NCI-H187 (cell line): ENCODE data around the gene ENTREP1.
"Not testable (repeated sequence)": the region's sequence is repeated elsewhere in the genome, so short reads cannot be mapped to it uniquely, and the experiment has no call there.

Experiments
- DNase-seq, 2 experiments: peaks; one replicate each; lab custom pipeline; 2025; lab: John Stamatoyannopoulos, UW

The ENTREP1 gene, protein sequence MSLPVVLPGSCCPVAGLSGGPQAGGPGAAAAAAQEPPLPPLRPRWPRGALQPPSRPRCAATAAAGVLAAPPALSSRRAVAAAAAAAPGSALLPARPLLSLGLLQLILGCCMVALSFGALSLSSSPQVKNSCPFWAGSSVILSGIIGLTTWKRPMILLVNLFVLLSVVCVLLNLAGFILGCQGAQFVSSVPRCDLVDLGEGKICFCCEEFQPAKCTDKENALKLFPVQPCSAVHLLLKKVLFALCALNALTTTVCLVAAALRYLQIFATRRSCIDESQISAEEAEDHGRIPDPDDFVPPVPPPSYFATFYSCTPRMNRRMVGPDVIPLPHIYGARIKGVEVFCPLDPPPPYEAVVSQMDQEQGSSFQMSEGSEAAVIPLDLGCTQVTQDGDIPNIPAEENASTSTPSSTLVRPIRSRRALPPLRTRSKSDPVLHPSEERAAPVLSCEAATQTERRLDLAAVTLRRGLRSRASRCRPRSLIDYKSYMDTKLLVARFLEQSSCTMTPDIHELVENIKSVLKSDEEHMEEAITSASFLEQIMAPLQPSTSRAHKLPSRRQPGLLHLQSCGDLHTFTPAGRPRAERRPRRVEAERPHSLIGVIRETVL

DNA sequence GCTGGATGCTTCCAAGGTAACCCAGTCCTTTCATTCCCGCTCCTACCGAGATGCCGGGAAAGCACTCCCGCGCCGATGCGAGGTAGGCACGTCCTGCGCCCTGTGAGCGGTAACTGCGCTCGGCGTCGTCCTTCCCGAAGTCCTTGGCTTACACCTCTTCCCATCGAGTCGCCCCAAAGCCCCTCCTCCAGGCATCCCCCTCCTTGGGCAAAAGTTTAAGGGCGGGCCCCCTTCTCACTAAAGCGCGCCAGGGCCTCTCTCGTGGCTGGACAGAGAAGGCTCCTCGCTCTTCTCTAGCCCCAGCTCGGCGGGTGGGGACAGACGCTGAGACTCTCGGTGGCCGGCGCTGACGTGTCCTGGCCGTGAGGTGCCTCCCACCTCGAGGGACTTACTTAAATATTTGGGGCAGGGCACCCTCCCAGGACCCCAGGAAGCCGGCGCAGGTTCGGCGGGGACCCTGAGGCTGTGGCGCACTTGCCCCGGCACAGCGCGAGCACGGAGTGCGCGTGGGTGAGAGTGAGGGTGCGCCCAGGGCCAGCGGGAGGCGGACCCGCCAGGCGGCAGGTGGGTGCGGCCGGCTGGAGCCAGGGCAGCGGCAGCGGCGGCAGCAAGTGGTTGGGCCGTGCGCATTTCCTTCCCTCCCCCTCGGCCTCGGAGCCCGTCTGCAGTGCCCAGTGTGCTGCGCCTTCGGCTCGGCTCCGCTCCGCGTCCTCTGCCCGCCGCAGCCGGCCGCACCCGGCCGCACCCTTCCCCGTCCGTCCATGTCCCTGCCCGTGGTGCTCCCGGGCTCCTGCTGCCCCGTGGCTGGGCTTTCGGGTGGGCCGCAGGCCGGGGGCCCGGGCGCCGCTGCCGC is at the start of gene ENTREP1:
ENTREP1 (plus strand) TSS at position 667 of the 853 bp plus-strand sequence; CDS start at position 762, 95 bp downstream.
- peak in 1 of 2 experiments; percentile 12 for DNase-seq

DNA sequence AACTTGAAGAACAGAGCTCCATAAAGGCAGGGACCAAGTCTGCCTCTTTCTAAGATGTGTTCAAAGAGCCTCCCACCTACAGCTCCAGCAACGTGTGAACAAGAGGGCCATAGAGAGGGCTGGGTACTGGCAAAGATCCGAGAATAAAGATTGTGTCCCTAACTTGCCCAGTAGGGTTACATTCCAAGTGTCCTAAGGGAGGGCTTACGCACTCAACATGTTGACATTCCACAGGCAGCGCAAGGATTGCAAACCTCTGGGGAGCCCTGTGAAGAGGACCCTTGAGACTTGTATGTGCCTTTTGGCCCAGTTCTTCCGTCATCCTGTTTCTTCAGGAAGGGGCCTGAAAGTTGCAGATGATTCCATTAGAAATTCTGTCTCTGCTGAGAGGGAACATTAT is 48.2 kb upstream of the ENTREP1 start:
- no peak for DNase-seq

DNA sequence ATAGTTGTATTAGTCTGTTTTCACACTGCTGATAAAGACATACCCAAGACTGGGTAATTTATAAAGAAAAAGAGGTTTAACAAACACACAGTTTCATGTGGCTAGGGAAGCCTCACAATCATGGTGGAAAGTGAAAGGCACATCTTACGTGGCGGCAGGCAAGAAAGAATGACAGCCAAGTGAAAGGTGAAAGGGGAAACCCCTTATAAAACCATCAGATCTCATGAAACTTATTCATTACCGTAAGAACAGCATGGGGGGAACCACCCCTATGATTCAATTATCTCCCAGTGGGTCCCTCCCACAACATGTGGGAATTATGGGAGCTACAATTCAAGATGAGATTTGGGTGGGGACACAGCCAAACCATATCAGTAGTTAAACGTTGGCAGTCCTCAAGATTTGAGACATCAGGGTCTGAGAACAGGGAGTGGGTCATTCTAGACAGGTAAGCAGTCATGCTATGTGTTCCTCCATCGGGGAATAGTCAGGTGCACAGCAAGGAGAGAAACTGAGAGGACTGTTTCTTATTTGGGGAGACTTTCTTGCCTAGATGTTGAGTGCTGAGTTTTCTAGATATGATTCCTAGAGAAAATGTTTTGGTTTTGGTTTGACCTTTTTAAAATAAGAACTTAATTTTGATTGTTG is 45.8 kb upstream of the ENTREP1 start:
- DNase-seq: no peak

DNA sequence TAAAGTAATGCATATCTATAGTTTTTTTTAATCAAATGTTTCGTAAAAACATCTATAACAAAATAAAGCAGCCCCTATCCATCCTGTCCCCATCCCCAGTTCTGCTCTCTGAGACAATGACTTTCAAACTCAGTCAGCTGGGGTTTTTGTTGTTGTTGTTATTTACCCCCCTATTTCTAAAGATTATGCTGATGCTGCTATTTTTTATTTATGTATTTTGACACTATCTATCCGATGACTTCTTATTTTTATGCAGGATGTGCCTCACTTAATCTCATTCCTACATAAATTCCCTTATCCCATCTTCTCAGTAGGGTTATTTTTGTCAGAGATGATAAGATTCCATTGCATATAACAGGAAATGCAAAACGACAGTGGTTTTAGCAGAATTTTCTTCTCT is 45.3 kb upstream of the ENTREP1 start:
- no peak for DNase-seq

DNA sequence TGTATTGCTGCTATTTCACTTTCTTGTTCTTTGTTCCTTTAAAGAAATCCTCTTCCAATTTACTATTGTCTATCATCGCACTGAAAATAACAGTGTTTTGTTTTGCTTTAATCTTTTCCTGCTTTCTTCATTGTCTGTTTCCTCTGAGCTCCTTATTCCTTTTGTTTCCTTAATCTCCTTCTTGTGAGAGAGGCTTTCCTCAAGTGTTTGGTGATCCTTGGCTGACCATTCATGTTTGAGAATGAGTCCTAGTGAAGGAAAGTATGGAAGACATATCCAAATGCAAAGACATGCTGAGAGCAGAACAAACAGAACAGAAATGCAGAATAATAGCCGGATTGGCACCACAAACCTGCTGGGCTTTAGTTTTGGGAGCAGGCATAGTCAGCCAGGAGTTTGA is 42.0 kb upstream of the ENTREP1 start:
- no peak for DNase-seq

DNA sequence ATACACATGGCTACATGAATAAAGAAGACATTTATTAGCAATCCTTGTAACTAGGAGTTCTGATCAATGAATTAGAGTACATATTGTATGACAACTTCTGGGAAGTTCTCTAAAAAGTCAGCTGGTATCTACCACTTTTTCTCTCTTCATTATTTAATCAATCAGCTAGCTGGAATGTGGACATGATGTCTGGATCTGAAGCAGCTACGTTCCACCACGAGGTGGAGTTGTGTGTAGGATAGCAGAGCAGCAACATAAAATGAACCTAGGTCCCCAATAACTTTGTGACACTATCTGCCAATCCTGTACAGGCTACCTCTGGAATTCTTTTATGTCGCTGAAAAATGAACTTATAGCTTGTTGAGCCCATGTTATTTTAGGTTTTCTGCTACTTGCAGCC is 32.9 kb upstream of the ENTREP1 start:
- no peak for DNase-seq

DNA sequence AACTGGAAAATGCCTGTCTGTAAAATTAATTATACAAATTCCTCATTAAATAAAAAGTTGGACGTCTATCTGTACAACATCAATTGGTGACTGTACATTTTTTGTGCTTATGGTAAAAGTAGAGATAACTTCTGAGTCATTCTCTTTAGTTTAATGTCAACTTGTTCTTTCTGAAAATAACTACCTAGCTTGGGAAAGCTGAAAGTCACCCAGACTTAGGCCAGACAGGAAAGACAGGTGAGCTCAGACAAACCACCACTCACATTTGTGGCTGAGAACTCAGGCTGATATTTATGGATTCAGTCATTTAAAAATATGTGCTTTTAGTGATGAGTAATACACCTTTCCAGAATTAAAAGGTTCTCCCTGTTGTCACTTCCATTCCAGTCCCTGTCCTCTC is 31.9 kb upstream of the ENTREP1 start:
- no peak for DNase-seq

DNA sequence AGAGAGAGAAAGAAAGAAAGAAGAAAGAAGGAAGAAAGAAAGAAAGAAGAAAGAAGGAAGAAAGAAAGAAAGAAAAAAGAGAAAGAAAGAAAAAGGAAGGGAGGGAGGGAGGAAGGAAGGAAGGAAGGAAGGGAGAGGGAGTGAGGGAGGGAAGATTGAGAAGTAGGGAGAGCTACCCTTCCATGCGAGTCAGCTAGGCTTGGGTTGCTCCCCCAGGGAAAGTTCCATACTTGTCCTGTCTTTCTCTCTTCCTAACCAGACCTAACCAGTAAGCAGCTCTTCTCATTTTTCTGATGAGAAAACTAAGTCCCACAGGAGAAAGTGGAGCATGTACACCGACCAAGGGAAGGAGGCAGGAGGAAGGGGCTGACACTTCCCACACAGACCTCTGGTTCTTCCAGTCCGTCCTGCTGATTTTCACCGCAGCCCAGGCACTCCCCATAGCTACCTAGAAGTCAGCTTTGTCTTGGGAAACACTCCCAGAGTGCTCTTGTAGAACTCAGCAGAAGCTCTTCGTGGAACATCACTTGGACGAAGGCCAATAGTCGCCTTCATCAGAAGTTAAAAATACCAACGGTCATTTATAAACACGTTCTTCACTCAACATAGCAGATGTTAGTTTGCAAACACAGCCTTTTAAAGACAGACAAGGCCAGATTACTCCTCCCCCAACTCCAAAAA is 29.0 kb upstream of the ENTREP1 start:
- DNase-seq: no peak

DNA sequence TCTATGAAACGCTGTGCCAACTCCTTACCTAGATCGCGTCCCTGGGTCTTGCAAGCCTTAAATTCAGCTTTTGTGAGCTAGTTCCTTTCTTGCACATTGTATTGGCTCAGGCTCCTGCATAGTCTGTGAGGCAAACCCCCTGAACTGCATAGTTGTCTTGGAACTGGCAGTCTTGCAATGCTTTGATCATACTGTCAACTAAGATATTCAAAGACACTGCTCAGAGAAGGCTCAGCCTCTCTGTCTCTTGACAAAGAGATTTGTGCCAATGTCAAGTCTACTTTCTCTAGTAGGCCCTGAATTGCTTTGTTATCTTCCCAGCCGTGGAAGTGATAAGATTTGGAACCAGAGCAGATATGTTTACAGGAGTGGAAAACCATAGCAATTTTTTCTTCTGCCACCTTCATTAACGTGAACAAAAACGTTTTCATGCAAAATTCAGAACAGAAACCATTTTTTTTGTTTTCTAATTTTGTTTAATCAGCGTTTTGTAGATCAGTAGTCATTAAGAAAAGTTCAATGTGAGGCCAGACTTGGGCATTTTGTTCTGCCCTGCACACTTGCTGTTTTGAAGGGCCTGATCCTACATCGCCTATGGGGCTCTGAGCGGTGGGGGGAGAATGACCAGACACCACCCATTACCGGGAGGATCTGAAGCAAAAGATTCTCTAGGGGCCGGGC is 27.6 kb upstream of the ENTREP1 start:
- no peak for DNase-seq

DNA sequence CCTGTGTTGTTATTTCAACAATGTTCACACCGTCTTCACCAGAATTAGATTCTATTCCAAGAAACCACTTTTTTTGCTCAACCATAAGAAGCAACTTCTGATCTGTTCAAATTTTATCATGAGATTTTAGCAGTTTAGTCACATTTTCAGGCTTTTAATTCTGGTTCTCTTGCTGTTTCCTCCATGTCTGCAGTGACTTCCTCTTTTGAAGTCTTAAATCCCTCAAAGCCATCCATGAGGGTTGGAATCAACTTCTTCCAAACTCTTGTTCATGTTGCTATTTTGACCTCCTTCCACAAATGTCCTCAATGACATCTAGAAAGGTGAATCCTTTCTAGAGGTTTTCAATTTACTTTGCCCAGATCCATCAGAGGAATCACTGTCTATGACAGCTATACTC is 25.7 kb upstream of the ENTREP1 start:
- no peak for DNase-seq

DNA sequence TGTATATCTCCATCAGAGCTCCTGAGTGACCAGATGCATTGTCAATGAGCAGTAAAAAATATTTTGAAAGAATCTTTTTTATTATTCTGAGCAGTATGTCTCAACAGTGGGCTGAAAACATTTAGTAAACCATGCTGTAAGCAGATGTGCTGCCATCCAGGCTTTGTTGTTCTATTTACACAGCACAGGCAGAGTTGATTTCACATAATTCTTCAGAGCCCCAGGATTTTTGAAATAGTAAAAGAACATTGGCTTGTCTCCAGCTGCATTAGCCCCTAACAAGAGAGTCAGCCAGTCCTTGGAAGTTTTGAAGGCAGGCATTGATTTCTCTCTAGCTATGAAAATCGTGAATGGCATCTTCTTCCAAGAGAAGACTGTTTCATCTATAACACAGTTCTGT is 25.2 kb upstream of the ENTREP1 start:
- no peak for DNase-seq

DNA sequence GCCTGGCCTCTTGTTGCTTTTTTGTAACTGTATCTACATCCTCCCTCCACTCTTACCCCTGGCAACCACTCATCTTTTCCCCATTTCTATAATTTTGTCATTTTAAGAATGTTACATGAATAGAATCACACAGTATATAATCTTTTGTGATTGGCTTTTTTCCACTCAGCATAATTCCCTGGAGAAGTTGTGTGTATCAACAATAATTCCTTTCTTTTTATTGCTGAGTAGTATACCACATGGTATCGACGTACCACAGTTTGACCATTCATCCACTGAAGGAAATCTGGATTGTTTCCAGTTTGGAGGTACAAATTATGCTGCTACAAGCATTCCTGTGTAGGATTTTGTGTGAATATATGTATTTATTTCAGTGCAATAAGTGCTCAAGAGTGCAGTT is 21.7 kb upstream of the ENTREP1 start:
- no peak for DNase-seq

DNA sequence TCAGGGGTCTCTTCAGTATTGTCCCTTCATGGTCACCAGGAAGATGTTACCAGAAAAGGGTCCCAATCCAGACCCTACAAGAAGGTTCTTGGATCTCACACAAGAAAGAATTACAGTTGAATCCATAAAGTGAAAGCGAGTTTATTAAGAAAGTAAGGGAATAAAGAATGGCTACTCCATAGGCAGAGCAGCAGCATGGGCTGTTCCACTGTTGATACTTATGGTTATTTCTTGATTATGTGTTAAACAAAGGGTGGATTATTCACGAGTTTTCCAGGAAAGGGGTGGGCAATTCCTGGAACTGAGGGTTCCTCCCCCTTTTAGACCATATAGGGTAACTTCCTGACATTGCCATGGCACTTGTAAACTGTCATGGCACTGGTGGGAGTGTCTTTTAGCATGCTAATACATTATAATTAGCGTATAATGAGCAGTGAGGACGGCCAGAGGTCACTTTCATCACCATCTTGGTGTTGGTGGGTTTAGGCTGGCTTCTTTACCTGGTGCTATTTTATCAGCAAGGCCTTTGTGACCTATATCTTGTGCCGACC is 18.0 kb upstream of the ENTREP1 start:
- not testable (repeated sequence) for DNase-seq

DNA sequence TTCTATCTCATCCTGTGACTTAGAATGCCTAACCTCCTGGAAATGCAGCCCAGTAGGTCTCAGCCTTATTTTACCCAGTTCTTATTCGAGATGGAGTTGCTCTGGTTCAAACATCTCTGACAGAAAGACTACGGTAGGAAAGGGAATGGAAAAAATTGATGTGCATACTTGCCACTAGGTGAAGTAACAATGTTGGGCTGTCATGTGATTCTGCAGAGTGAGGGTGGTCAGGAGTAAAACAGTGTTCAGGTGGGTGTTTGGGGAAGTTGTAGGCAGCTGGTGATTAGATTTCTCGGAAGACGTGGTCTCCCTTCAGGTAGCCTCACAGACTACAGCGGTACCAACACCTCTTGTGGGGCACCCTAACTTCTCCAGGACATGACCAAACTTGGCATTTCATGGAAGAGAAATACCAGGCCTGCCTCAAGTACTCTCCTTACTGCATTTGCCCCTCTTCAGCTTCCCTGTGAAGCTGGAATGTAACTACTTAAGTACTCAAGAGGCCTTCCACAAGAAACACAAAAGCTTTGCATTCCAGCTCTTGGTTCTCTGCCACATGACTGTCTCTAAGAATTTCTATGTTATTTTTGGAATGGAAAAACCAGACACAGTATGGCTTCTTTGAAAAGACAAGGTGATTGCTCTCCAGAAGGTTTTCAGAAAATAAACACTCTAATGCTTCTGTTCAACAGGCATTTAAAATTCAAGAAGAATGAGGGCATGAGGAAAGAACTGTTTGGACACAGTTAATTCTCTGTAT is 17.4 kb upstream of the ENTREP1 start:
- DNase-seq: peak; percentile 30 to 33

DNA sequence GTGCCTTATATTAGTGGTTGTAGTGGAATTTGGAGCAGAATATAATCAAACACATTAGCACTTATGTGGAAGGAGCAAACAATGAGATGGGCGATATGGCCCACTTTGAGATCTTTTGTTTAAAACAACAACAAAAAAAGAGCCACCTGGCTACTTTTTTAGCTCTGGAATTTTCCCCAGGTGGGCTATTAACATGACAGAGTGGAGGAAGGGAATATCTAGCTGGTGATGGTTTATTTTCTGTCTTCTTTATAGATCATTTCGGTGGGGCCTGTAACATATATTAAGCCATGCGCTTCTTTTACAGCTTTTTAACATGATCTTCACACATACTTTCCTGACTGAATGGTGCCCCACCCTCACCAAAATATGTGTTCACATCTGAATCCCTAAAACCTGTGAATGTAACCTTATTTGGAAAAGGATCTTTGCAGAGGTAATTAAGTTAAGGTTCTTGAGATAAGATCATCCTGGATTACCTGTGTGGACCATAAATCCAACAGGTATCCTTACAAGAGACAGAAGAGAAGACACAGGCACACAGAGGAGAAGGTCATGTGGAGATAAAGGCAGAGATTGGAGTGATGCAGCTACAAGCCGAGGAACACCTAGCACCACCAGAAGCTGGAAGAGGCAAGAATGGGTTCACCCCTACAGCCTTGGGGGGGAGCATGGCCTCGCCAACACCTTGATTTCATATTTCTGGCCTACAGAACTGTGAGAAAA is 16.6 kb upstream of the ENTREP1 start:
- DNase-seq: no peak

DNA sequence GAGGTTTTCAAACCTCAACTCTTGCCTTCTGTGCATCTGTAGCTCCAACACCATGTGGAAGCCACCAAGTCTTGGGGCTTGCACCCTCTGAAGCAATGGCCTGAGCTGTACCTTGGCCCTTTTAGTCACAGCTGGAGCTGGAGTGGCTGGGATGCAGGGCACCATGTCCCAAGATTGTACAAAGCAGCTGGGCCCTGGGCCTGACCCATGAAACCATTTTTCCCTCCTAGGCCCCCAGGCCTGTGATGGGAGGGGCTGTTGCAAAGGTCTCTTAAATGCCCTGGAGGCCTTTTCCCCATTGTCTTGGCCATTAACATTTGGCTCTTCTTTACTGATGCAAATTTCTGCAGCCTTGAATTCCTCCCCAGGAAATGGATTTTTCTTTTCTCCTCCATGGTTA is 11.8 kb upstream of the ENTREP1 start:
- no peak for DNase-seq

DNA sequence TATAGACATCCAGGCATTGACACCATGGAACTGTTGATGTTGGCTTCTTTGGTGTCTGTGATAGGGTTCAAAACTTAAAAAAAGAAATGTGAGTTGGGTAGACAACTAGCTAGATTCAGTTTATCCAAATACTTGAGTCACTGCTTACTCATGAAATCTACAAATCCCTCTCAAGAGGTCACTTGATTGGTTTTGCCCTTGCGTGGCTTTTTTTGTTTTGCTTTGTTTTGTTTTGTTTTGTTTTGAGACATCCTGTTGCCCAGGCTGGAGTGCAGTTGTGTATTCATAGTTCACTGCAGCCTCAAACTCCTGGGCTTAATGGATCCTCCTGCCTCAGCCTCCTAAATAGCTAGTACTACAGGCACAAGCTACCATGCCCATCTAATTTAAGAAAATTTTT is 10.5 kb upstream of the ENTREP1 start:
- DNase-seq: no peak

DNA sequence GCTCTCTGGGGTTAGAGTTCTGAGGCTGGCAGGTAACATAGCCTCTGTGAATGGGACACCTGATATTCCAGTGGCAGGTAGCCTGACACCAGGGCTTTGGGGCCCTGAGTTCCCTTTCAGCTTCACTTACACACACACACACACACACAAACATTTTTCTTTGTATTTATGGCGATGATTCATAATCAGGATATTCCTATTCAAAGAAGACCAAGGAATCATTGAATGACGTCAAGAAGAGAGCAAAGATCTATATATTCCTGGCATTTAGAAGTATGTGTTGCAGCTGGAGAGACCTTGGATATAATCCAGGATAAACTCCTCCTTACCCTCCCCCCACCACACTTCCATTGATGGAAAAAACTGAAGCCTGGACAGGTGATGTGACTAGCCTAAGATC is 7.9 kb upstream of the ENTREP1 start:
- DNase-seq: no peak

DNA sequence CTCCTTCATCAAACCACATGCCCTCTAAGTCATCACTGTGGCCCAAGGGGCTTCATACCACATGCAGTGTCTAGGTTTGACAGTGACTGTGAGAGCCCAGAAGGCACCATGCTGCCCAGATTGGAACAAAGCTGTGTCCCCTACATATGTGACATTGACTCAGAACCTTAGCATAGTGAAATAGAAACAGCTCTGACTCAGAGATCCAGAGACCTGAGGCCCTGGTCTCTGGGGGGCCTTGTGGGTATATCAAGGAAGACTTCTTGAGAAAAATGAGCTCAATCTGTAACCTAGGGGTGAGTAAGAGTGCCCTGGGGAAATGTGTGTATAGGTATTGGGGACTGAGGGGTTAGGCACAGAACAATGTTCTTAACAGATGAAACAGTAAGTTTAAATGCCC is 7.1 kb upstream of the ENTREP1 start:
- DNase-seq: no peak
